Left ventricle myocardium inferior (tissue), 1 donor: ENCODE measurements around the gene TEX50. TPM values are rescaled to one million over a fixed set of nuclear protein-coding genes. Genes with fewer than 3 reads are reported as not detected.
"Not testable (repeated sequence)": the region's sequence is repeated elsewhere in the genome, so short reads cannot be mapped to it uniquely, and the experiment has no call there.

Experiments
- DNase-seq: peaks from one replicate; pipeline ENCODE4 v3.0.0-alpha.2; 2020
- H3K27ac ChIP-seq: fragments of 200-600 bp; replicated peaks from 2 replicates; pipeline ENCODE4 v1.8.0; 2021
- H3K27me3 ChIP-seq: fragments of 200-600 bp; 2 replicates; pipeline ENCODE4 v1.8.0; 2021; ENCODE audit warnings: low read depth
- H3K36me3 ChIP-seq: fragments of 200-600 bp; 2 replicates; pipeline ENCODE4 v1.8.0; 2021
- H3K4me1 ChIP-seq: fragments of 200-600 bp; 2 replicates; pipeline ENCODE4 v1.8.0; 2021
- H3K4me3 ChIP-seq: fragments of 200-600 bp; 2 replicates; pipeline ENCODE4 v1.8.0; 2021; ENCODE audit warnings: mild to moderate bottlenecking, moderate library complexity
- H3K9me3 ChIP-seq: fragments of 200-600 bp; replicated peaks from 2 replicates; pipeline ENCODE4 v1.8.0; 2021
- intact Hi-C: fragments of 100-400 bp; cut with micrococcal nuclease; formaldehyde crosslinking; loops from one replicate; pipeline ENCODE4 v1.11.0; 2022
- long read RNA-seq: library from polyadenylated mRNA; unstranded; transcript quantifications from one replicate; pipeline ENCODE4 v2.0.0, GENCODE V29; 2021
- total RNA-seq: library from RNA; stranded (reverse); fragmentation: NEBNext Ultra II Directional; extraction: Animal tissue kit (Norgen Biotek cat#: 25700); gene quantifications from one replicate; pipeline ENCODE4 v1.2.1, GENCODE V29; 2021
- TF ChIP-seq, protein P1 (sequence below): fragments of 200-600 bp; IDR thresholded peaks from 2 replicates; pipeline ENCODE4 v1.8.0; 2021; ENCODE audit warnings: antibody characterized with exemption, mild to moderate bottlenecking, borderline replicate concordance
- donor health status: DM: no; HTN: yes; CAD: no; lungs with severe emphysema.

The TEX50 gene, protein sequence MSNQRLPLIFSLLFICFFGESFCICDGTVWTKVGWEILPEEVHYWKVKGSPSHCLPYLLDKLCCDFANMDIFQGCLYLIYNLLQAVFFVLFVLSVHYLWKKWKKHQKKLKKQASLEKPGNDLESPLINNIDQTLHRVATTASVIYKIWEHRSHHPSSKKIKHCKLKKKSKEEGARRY
- not detected for total RNA-seq
- long read RNA-seq = 0 reads

DNA sequence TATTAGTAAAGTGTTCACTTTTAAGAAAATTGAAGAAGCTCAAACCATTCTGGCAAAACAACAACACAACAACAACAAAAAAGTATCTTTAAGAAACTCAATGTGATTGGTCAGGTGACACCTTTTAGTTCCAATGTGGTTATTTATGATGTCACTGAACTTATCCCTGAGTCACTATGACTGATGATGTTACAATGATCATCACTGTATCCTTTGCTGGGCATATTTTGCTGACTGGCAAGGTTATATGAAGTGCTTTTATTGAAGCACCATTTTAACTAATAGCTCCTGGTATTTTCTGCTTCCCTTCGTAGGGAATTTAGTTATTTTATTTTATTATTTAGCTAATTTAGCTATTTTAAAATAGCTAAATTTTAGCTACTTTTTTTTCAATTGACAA, at the start of gene TEX50:
TEX50 (plus strand) TSS at position 223 of the 400 bp plus-strand sequence. CDS start 184 bp downstream, outside the sequence.
- DNase-seq = no peak
- Histone ChIP-seq H3K4me3 (no peak within 1 kb of the TSS), H3K27me3 (no peaks in the 10 kb centered on the region), H3K27ac (no peak within 1 kb of the TSS), H3K4me1 (no peaks in the 10 kb centered on the region), H3K36me3 (no peaks in the 10 kb centered on the region), H3K9me3 (peaks cover 22% of the 10 kb centered on the region)
- intact Hi-C loops = no loop called here
- TF ChIP-seq, protein P1, sequence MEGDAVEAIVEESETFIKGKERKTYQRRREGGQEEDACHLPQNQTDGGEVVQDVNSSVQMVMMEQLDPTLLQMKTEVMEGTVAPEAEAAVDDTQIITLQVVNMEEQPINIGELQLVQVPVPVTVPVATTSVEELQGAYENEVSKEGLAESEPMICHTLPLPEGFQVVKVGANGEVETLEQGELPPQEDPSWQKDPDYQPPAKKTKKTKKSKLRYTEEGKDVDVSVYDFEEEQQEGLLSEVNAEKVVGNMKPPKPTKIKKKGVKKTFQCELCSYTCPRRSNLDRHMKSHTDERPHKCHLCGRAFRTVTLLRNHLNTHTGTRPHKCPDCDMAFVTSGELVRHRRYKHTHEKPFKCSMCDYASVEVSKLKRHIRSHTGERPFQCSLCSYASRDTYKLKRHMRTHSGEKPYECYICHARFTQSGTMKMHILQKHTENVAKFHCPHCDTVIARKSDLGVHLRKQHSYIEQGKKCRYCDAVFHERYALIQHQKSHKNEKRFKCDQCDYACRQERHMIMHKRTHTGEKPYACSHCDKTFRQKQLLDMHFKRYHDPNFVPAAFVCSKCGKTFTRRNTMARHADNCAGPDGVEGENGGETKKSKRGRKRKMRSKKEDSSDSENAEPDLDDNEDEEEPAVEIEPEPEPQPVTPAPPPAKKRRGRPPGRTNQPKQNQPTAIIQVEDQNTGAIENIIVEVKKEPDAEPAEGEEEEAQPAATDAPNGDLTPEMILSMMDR = no peak

DNA sequence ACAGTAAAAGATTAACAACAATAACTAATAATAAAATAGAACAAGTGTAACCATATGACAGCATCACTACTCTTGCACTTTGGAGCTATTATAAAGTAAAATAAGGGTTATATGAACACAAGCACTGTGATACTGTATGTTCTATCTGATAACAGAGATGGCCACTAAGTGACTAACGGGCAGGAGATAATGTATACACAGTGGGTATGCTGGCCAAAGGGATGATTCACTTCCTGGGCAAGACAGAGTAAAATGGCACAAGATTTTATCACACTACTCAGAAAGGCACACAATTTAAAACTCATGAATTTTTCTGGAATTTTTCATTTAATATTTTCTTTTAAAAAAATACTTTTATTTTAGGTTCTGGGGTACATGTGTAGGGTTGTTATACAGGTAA, 44.6 kb upstream of the TEX50 start:
- H3K27me3 ChIP-seq = no peaks in the 10 kb centered on the region
- H3K27ac ChIP-seq = no peak overlapping the region
- TF ChIP-seq, protein P1 = no peak
- intact Hi-C loops = no loop called here
- no peak overlapping the region for H3K4me3 ChIP-seq
- no peaks in the 10 kb centered on the region for H3K4me1 ChIP-seq
- DNase-seq = no peak
- peaks cover under 1% of the 10 kb centered on the region for H3K9me3 ChIP-seq
- no peaks in the 10 kb centered on the region for H3K36me3 ChIP-seq

DNA sequence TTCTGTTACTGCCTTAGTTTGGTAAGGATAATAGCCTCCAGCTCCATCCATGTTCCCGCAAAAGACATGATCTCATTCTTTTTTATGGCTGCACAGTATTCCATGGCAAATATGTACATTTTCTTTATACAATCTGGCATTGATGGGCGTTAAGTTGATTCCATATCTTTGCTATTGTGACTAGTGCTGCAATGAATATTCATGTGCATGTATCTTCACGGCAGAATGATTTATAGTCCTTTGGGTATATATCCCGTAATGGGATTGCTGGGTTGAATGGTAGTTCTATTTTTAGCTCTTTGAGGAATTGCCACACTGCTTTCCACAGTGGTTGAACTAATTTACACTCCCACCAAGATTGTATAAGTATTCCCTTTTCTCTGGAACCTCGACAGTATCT, 44.0 kb upstream of the TEX50 start:
- DNase-seq, H3K36me3 ChIP-seq, intact Hi-C loops, H3K9me3 ChIP-seq, H3K27me3 ChIP-seq, H3K4me3 ChIP-seq, H3K27ac ChIP-seq, H3K4me1 ChIP-seq: not testable (repeated sequence)

DNA sequence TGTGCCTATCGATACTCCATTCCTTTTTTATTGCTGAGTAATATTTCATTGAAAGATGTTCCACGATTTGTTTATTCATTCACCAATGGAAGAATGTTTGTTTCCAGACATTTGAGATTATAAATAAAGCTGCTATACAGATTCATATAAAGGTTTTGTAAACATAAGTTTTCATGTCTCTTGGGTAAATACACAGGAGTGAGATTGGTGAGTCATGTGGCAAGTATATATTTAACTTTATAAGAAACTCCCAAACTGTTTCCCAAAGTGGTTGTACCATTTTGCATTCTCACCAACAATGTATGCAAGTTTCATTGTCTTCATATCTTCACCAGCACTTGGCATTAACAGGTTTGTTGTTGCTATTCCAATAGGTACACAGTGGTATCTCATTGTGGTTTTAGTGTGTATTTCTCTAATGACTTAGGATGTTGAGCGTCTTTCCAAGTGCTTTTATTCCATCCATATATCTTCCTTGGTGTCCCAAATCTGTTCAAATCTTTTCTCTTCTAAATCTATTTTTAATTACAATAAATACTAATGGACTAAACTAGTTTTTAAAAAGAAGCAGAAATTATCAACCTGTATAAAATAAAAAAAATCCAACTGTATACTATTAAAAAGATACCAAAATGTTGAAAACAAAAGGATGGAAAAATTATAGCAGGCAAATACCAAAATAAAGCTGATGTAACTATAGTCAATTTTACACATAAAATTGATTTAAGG, 38.9 kb upstream of the TEX50 start:
- Histone ChIP-seq H3K27me3 (no peaks in the 10 kb centered on the region), H3K9me3 (peaks cover 15% of the 10 kb centered on the region), H3K4me3 (no peak overlapping the region), H3K27ac (no peak overlapping the region), H3K4me1 (no peaks in the 10 kb centered on the region), H3K36me3 (peaks cover 3% of the 10 kb centered on the region)
- TF ChIP-seq, protein P1 = no peak
- intact Hi-C loops = no loop called here
- no peak for DNase-seq

DNA sequence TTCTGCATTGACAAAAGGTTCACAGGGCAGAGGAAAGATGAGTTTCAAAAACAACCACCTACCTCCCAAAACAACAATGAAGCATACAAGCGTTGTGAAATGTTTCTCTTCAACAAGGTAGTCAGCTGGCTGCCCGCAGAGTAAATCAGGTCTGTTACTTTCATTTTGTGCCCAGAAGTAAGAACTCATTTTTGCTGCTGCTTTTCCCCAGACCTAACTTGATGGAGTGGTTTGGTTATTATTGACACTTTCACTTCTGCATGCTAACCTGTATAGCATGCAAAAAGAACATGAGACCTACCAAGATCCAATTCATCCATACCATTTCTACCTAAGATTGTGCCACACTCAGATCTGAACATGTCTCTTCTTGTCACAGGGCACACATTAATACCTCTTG, 33.5 kb upstream of the TEX50 start:
- Histone ChIP-seq H3K36me3 (no peaks in the 10 kb centered on the region), H3K27me3 (no peaks in the 10 kb centered on the region), H3K27ac (no peak overlapping the region), H3K9me3 (peaks cover 4% of the 10 kb centered on the region), H3K4me1 (peaks cover 14% of the 10 kb centered on the region), H3K4me3 (no peak overlapping the region)
- no peak for DNase-seq
- intact Hi-C loops = no loop called here
- TF ChIP-seq, protein P1 = no peak

DNA sequence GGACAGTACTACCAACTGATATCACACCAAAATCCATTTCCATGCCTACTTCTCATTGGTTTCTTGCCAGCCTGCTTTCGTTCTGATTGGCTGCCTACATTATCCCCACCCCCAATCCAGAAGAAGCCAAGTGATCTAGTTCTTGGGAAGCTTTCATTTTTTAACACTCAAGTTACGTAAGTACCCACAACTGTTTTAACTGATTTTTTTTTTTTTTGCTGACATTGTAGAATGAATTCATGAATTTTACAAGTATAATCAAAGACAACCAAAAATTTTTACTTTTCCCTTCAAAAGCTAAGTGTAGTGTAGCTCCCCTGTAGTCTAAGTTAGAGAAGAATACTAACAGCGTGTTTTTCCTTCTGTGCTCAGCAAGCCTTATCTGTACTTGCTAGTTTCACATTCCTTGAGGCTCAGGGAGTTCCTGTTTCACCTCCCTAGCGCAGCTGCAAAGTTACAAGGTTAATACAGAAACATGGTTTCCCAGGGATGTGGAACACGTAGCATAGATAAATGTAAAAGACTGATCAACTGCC, 32.0 kb upstream of the TEX50 start, which contains the start of gene SLC9C2:
SLC9C2 (minus strand) TSS at position 17 of the 536 bp plus-strand sequence. CDS start 1,296 bp downstream, outside the sequence.
- Histone ChIP-seq H3K9me3 (no peaks in the 10 kb centered on the region), H3K36me3 (no peaks in the 10 kb centered on the region), H3K27ac (peak within 1 kb of the TSS; percentile 67), H3K4me3 (peak within 1 kb of the TSS; percentile 61), H3K4me1 (peaks cover 14% of the 10 kb centered on the region), H3K27me3 (no peaks in the 10 kb centered on the region)
- TF ChIP-seq, protein P1 = no peak
- intact Hi-C loops = no loop called here
- no peak for DNase-seq
